Measurements from ENCODE around the gene MMP10. TPM values are rescaled to one million over a fixed set of nuclear protein-coding genes. Genes with fewer than 3 reads are reported as not detected.
A peak's percentile ranks its signal among the peaks of the same experiment; 100 is the strongest.

MMP10 gene
- total and polyA plus RNA-seq, 4 donors = 0.58 to 14.2 (median 1.6) TPM

DNA sequence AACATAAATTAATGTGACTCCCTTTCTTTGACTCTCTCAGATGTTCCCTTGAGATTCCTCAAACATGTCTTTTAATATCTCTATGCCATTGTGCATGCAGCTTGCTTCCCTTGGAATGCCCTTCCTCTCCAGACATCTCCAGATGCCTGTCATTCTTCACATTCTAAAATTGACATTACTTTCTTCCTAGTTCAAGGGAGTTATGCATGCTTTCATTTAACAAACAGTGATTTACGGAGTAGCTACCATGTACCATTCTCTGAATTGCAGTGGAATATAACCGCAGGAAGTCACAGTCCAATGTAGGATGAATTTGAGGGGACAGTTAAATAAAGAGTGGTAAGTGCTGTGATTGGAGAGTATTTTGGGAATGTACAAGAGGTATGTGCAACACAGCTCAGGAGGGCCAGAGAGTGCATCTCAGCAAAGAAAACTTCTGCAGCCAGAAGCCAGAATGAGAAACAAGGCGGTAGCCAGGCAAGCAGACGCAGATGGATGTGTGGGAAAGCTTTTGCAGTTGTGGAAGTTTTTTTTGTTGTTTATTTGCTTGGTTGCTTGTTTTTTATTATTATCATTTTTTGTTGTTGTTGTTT, 18.7 kb downstream of the MMP10 start:
- WGBS, 2 donors = 77 to 90% methylated on average over 4 of the region's 4 CpGs
- Histone ChIP-seq H3K27me3 (ENCODE audit: control insufficient read depth in 3 of 3, insufficient read depth in 3 of 3, low read length in 2 of 3) (no peaks in the 10 kb centered on the region), H3K36me3 (ENCODE audit: control insufficient read depth in 4 of 4, insufficient read depth in 4 of 4, low read length in 4 of 4) (no peaks in the 10 kb centered on the region), H3K4me3 (no peak overlapping the region), H3K4me1 (ENCODE audit: control insufficient read depth in 5 of 5, insufficient read depth in 5 of 5, low read length in 5 of 5) (peaks cover 0 to 2% (median 0%) of the 10 kb centered on the region in 5 donors), H3K9me3 (ENCODE audit: control insufficient read depth in 4 of 4, insufficient read depth in 3 of 4, low read length in 3 of 4) (no peaks in the 10 kb centered on the region), H3K9ac (ENCODE audit: insufficient read depth in 1 of 2, low read length in 2 of 2) (no peak overlapping the region), H3K27ac (ENCODE audit: low read depth in 1 of 2, low read length in 1 of 2) (no peak overlapping the region)
- DNase-seq = no peak
- TF ChIP-seq CTCF (IDR thresholded peaks at IDR 0.05; ENCODE audit: control extremely low read depth, extremely low read depth) = no peak
- no peak for ATAC-seq (ENCODE audit: insufficient read depth, low FRiP score)

DNA sequence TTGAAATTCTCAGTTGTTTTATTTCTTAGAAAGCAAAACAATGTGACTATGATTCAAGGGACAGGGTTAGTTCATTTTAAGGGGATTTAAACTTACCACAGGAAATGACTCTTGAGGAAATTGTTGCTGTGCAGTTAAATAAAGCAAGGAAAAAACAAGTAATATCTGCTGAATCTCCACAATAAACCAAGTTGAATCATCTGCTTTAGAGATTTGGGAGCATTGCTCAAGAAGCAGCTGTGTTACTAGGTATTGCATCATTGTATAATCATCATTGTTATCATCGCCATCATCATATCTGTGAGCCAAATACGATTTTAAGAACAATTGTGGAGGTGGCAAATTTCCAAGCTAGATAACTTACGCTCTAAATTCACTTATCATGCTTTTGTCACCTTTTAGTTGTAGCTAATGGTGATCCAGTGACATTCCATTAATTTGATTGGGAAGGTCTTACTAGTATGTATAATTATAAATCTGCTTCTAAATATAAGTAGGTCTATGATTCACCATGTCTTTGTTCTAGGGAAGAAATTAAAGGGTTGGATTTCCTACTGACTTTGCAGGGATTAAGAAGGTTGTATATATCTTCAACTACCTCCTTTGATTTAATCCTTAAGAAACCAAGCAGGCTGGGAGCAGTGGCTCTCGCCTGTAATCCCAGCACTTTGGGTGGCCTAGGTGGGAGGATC, 19.9 kb downstream of the MMP10 start:
- no peak overlapping the region for H3K27ac ChIP-seq (ENCODE audit: low read depth in 1 of 2, low read length in 1 of 2)
- peak in 2 of 3 donors; percentile 57 to 80 for DNase-seq
- no peak overlapping the region for H3K4me3 ChIP-seq
- H3K9me3 ChIP-seq (ENCODE audit: control insufficient read depth in 4 of 4, insufficient read depth in 3 of 4, low read length in 3 of 4) = no peaks in the 10 kb centered on the region
- peak; percentile 55 for ATAC-seq (ENCODE audit: insufficient read depth, low FRiP score)
- no peak for TF ChIP-seq CTCF (IDR thresholded peaks at IDR 0.05; ENCODE audit: control extremely low read depth, extremely low read depth)
- H3K27me3 ChIP-seq (ENCODE audit: control insufficient read depth in 3 of 3, insufficient read depth in 3 of 3, low read length in 2 of 3) = no peaks in the 10 kb centered on the region
- no peak overlapping the region for H3K9ac ChIP-seq (ENCODE audit: insufficient read depth in 1 of 2, low read length in 2 of 2)
- H3K4me1 ChIP-seq (ENCODE audit: control insufficient read depth in 5 of 5, insufficient read depth in 5 of 5, low read length in 5 of 5) = peaks cover 0 to 2% (median 0%) of the 10 kb centered on the region in 5 donors
- WGBS, 2 donors = 37 to 44% methylated on average over 4 of the region's 4 CpGs
- H3K36me3 ChIP-seq (ENCODE audit: control insufficient read depth in 4 of 4, insufficient read depth in 4 of 4, low read length in 4 of 4) = no peaks in the 10 kb centered on the region

DNA sequence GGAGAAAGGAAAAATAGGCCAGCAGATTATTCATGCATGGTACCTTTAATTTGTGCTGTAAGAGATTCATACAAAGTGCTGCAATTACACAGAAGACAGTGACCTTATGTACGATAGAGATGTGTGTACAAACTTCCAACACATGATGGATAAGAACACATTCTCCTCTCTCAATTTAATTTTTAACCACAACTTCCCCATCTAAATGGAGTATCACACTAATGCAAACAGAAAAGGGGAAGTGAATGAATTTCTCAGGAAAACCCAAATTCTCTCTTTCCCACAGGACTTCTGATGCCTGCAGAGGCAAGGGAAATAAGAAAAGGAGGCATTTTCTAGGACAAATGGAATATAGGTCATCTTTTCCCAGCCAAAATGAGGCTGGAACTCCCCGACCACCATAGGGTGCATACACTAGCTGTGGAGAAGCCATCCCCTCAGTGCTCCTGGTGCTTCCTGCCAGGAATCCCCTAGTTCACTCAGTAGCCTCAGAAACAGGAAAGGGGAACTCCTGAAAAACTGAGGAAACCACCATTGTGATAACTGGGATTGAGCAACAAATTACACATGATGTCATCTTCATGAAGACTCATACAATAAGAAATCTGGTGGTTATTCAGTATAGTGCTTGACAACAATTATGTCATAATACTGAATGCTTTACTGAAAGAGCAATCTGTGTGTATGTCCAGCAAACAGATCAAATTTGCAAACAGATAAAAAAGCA, 22.4 kb downstream of the MMP10 start:
- no peak for DNase-seq
- Histone ChIP-seq H3K9me3 (ENCODE audit: control insufficient read depth in 4 of 4, insufficient read depth in 3 of 4, low read length in 3 of 4) (no peaks in the 10 kb centered on the region), H3K27ac (ENCODE audit: low read depth in 1 of 2, low read length in 1 of 2) (no peak overlapping the region), H3K4me3 (no peak overlapping the region), H3K36me3 (ENCODE audit: control insufficient read depth in 4 of 4, insufficient read depth in 4 of 4, low read length in 4 of 4) (no peaks in the 10 kb centered on the region), H3K27me3 (ENCODE audit: control insufficient read depth in 3 of 3, insufficient read depth in 3 of 3, low read length in 2 of 3) (peaks cover 0 to 2% (median 0%) of the 10 kb centered on the region in 3 donors), H3K9ac (ENCODE audit: insufficient read depth in 1 of 2, low read length in 2 of 2) (no peak overlapping the region), H3K4me1 (ENCODE audit: control insufficient read depth in 5 of 5, insufficient read depth in 5 of 5, low read length in 5 of 5) (peaks cover 0 to 2% (median 0%) of the 10 kb centered on the region in 5 donors)
- WGBS, 2 donors = 32 to 53% methylated on average over 2 of the region's 2 CpGs
- no peak for TF ChIP-seq CTCF (IDR thresholded peaks at IDR 0.05; ENCODE audit: control extremely low read depth, extremely low read depth)
- ATAC-seq (ENCODE audit: insufficient read depth, low FRiP score) = no peak

All from lung (tissue), 12 donors.